ENCODE results near the gene PHGDH. TPM values are rescaled to one million over a fixed set of nuclear protein-coding genes. Genes with fewer than 3 reads are reported as not detected.

The PHGDH gene
- total and polyA plus RNA-seq, 2 of the 13 experiments (the other 11 are each of a cell fraction or from before 2014, with no cell fraction given) = 95.8 to 133 TPM

DNA sequence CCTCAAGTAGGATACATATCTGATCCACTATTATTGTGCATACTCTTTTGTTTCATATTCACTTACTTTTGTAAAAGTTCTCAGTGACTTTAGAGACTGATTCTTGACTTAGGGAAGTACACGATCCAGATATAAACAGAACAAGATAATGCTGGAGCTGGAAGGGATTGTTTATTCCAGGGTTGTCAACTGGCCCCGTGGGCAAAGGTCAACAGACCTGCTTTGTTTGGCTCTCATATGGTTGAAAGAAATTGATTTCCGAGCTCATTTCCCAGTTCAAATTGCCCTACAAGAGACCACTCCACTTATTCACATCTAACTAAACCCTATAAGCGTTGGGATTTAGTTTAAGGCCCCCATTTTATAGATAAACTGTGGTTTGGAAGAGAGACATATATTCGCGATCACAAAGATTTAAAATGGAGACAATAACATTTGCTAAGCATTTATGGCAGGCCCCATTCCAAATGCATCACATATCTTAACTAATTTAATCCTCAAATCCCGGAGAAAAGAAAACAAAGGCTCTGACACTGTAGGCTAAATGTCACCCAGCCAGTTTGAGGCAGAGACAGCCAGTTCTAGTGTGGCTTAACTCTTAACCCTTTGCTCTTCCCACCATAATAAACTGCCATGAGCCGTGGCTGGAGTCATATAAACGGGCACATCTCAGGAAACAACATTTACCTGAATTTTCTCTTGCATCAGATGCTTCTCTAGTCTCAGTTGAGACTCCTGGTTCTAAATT is 78.9 kb downstream of the PHGDH start (continued):
- TF ChIP-seq, protein P1, sequence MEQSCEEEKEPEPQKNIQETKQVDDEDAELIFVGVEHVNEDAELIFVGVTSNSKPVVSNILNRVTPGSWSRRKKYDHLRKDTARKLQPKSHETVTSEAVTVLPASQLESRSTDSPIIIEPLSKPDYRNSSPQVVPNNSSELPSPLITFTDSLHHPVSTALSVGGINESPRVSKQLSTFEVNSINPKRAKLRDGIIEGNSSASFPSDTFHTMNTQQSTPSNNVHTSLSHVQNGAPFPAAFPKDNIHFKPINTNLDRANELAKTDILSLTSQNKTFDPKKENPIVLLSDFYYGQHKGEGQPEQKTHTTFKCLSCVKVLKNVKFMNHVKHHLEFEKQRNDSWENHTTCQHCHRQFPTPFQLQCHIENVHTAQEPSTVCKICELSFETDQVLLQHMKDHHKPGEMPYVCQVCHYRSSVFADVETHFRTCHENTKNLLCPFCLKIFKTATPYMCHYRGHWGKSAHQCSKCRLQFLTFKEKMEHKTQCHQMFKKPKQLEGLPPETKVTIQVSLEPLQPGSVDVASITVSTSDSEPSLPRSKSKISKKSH (CRISPR knock-in tag; IDR thresholded peaks at IDR 0.05; ENCODE audit: borderline replicate concordance) = no peak
- TF ChIP-seq SUZ12 (IDR thresholded peaks at IDR 0.05; ENCODE audit: low read depth, low read length) (no peak), NR2F2 (IDR thresholded peaks at IDR 0.05; ENCODE audit: borderline replicate concordance, low read depth) (no peak), ATF7 (IDR thresholded peaks at IDR 0.05) (no peak), ATF7 (CRISPR knock-in tag; IDR thresholded peaks at IDR 0.05) (no peak), RFX1 (IDR thresholded peaks at IDR 0.05) (no peak), GABPA (IDR thresholded peaks at IDR 0.05; ENCODE audit: low read depth, low read length) (no peak), GABPA (CRISPR knock-in tag; IDR thresholded peaks at IDR 0.05; ENCODE audit: low read depth) (no peak), ZC3H13 (CRISPR knock-in tag; IDR thresholded peaks at IDR 0.05) (no peak), CHCHD3 (CRISPR knock-in tag; IDR thresholded peaks at IDR 0.05) (no peak), ZMYM2 (CRISPR knock-in tag; IDR thresholded peaks at IDR 0.05) (no peak), ZBTB7A (CRISPR knock-in tag; IDR thresholded peaks at IDR 0.05) (no peak), SMC3 (IDR thresholded peaks at IDR 0.05; ENCODE audit: low read length) (no peak), NFKBIZ (CRISPR knock-in tag; IDR thresholded peaks at IDR 0.05) (no peak), ZMYM3 (CRISPR knock-in tag; IDR thresholded peaks at IDR 0.05) (no peak), ATF1 (CRISPR knock-in tag; IDR thresholded peaks at IDR 0.05) (no peak), ZFP90 (CRISPR knock-in tag; IDR thresholded peaks at IDR 0.05; ENCODE audit: borderline replicate concordance) (no peak), FOXP1 (IDR thresholded peaks at IDR 0.05) (no peak), FOXP1 (CRISPR knock-in tag; IDR thresholded peaks at IDR 0.05) (peak; percentile 56), HMGA1 (CRISPR knock-in tag; conservative IDR thresholded peaks at IDR 0.05) (no peak), SMARCC2 (IDR thresholded peaks at IDR 0.05) (no peak), STAT5B (CRISPR knock-in tag; IDR thresholded peaks at IDR 0.05) (no peak)
- TF ChIP-seq, protein P2, sequence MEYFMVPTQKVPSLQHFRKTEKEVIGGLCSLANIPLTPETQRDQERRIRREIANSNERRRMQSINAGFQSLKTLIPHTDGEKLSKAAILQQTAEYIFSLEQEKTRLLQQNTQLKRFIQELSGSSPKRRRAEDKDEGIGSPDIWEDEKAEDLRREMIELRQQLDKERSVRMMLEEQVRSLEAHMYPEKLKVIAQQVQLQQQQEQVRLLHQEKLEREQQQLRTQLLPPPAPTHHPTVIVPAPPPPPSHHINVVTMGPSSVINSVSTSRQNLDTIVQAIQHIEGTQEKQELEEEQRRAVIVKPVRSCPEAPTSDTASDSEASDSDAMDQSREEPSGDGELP (IDR thresholded peaks at IDR 0.05; ENCODE audit: borderline replicate concordance, low read depth) = peak; percentile 64; the same call in 1 of the 2 replicates
- TF ChIP-seq, protein P3, sequence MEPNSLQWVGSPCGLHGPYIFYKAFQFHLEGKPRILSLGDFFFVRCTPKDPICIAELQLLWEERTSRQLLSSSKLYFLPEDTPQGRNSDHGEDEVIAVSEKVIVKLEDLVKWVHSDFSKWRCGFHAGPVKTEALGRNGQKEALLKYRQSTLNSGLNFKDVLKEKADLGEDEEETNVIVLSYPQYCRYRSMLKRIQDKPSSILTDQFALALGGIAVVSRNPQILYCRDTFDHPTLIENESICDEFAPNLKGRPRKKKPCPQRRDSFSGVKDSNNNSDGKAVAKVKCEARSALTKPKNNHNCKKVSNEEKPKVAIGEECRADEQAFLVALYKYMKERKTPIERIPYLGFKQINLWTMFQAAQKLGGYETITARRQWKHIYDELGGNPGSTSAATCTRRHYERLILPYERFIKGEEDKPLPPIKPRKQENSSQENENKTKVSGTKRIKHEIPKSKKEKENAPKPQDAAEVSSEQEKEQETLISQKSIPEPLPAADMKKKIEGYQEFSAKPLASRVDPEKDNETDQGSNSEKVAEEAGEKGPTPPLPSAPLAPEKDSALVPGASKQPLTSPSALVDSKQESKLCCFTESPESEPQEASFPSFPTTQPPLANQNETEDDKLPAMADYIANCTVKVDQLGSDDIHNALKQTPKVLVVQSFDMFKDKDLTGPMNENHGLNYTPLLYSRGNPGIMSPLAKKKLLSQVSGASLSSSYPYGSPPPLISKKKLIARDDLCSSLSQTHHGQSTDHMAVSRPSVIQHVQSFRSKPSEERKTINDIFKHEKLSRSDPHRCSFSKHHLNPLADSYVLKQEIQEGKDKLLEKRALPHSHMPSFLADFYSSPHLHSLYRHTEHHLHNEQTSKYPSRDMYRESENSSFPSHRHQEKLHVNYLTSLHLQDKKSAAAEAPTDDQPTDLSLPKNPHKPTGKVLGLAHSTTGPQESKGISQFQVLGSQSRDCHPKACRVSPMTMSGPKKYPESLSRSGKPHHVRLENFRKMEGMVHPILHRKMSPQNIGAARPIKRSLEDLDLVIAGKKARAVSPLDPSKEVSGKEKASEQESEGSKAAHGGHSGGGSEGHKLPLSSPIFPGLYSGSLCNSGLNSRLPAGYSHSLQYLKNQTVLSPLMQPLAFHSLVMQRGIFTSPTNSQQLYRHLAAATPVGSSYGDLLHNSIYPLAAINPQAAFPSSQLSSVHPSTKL (CRISPR knock-in tag; IDR thresholded peaks at IDR 0.05) = peak; percentile 37; the same call in 1 of the 2 replicates
- TF ChIP-seq, protein P4, sequence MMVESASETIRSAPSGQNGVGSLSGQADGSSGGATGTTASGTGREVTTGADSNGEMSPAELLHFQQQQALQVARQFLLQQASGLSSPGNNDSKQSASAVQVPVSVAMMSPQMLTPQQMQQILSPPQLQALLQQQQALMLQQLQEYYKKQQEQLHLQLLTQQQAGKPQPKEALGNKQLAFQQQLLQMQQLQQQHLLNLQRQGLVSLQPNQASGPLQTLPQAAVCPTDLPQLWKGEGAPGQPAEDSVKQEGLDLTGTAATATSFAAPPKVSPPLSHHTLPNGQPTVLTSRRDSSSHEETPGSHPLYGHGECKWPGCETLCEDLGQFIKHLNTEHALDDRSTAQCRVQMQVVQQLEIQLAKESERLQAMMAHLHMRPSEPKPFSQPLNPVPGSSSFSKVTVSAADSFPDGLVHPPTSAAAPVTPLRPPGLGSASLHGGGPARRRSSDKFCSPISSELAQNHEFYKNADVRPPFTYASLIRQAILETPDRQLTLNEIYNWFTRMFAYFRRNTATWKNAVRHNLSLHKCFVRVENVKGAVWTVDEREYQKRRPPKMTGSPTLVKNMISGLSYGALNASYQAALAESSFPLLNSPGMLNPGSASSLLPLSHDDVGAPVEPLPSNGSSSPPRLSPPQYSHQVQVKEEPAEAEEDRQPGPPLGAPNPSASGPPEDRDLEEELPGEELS (CRISPR knock-in tag; IDR thresholded peaks at IDR 0.05) = peak; percentile 58; the same call in 1 of the 2 replicates

Data from HepG2 (cell line).